HFF-Myc (cell line): ENCODE measurements around the gene DLG2.

Source experiments
- DNase-seq: peaks from one replicate; pipeline ENCODE4 v3.0.0-alpha.2; 2011; ENCODE audit warnings: low read depth; ENCODE audit errors: extremely low read depth
- H3K4me3 ChIP-seq: replicated peaks from 2 replicates; pipeline ENCODE4 v1.5.1; 2011; ENCODE audit warnings: low read depth, mild to moderate bottlenecking, control low read depth, low read length
- TF ChIP-seq, protein P1 (sequence below): IDR thresholded peaks from 2 replicates; pipeline ENCODE4 v1.5.1; 2012; ENCODE audit warnings: mild to moderate bottlenecking, low read depth, low read length, control low read depth; ENCODE audit errors: missing control alignments

Gene DLG2

DNA sequence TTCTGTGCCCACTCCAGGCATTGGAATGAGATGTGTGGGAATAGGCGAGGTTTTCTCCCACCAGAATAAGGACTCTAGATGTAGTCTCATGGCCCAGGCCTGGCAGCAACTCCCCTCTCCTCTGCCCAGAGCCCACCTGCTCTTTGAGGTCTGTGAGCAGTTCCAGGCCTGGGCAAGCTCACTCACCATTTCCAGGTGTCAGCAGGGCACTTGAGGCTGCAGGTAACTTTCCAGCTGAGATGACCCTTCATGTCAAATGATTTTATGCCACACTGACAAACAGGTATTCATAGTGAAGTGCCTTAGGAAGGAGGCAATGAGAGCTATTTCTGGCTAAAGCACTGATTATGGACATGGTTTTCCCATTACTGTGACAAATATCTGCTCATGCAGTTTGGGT lies 2217.7 kb downstream of the DLG2 start:
- no peak for DNase-seq
- no peak overlapping the region for H3K4me3 ChIP-seq
- TF ChIP-seq, protein P1, sequence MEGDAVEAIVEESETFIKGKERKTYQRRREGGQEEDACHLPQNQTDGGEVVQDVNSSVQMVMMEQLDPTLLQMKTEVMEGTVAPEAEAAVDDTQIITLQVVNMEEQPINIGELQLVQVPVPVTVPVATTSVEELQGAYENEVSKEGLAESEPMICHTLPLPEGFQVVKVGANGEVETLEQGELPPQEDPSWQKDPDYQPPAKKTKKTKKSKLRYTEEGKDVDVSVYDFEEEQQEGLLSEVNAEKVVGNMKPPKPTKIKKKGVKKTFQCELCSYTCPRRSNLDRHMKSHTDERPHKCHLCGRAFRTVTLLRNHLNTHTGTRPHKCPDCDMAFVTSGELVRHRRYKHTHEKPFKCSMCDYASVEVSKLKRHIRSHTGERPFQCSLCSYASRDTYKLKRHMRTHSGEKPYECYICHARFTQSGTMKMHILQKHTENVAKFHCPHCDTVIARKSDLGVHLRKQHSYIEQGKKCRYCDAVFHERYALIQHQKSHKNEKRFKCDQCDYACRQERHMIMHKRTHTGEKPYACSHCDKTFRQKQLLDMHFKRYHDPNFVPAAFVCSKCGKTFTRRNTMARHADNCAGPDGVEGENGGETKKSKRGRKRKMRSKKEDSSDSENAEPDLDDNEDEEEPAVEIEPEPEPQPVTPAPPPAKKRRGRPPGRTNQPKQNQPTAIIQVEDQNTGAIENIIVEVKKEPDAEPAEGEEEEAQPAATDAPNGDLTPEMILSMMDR = no peak

DNA sequence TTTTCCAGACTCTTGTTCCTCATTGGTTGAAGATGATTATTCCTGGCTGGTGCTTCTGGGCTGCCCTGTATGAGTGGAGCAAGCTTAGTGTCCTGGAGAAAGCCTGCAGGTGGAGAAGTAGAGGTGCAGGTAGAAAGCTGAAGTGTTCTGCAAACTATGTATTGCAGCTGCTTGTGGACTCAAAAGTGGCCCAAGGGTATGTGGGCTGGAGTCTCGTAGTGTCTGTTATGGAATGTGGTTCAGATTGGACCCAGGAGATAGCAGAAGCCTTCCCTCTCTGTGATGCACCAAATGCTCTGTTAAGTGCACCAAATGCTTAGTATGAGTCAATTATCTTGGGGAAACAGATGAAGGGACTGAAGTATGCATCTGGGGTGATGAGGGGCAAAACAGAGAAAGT lies 2218.2 kb downstream of the DLG2 start:
- TF ChIP-seq, protein P1 = no peak
- no peak for DNase-seq
- H3K4me3 ChIP-seq = no peak overlapping the region
